CD4-positive, alpha-beta T cell treated with Interleukin-15 for 4 hours (primary cell): ENCODE measurements around the gene EFNA3.
A peak's percentile ranks its signal among the peaks of the same experiment; 100 is the strongest.

Source experiments
- DNase-seq: peaks from one replicate; pipeline ENCODE4 v3.0.0-alpha.2; 2020; ENCODE audit warnings: low spot score

Gene EFNA3

DNA sequence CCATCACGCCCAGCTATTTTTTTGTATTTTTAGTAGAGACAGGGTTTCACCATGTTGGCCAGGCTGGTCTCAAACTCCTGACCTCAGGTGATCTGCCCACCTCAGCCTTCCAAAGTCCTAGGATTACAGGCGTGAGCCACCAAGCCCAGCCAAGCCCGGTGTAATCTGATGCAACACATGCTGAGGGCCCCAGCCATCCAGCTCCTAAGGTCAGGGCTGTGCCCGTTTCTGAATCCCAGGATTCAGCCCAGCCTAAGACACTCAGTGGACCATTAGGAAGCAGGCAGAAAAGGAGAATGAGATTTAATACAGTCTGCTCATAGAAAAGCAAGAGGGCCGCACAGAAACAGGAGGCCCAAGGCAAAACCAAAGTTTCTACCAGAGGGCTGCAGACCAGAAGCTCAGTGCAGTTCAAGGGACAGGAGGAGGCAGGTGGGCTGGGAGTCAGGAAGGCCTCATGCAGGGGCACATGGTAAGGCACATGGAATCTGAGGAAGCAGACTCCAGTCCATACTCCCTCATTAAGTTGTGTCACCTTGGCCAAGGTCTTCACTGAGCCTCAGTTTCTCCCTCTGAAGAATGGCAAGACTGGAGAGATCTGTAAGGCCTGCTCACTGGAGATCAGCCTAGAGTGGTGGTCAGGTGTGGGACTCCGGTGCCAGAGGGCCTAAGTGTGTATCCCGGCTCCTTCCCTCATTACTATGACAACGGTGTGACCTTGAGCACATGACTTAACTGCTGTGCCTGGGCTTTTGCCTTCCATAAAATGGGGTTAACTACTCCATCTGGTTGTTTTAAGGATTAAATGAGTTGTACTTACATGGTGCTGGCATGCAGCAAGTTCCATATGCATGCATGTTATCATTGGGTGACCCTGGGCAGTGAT is 29.9 kb upstream of the EFNA3 start:
- no peak for DNase-seq

DNA sequence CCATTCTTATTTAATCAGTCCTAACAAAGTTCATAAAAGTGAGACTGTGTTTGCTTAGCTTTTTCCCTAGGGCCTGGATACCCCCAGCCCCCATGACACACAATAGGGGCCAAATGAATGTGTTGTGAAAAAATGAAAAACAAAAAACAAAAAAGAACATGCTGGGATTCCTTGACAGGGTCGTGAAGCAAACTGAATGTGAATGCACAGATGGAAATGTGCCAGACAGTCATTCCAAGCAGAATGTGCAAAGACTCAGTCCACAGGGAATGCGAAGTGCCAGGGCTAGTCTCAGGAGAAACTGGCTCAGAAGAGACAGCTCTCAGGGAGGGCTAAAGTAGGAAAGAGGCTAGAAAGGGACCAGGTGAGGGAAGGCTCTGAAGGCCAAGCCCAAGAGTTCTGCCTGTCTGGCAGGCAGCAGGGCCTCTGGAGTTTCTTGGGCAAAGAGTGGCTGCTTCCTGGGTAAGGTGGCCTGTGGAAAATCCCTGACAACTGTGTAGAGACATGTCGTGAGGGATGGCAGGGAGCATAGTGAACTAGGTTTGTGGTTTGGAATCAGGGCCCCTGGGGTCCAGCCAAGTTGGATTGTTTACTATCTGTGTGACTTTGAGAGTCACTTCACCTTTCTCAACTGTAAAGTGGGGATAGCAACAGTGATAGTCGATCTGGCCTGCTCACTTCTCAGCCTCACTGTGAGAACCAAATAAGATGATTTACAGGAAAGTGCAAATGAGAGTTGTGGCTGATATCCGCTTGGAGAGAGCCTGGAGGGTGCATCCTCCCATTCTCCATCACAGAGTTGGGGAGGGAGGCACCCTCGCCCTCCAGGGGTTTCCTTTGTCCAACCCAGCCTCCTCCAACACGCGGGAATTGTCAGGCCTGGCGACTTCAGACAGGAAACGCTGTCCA is 28.7 kb upstream of the EFNA3 start:
- no peak for DNase-seq

DNA sequence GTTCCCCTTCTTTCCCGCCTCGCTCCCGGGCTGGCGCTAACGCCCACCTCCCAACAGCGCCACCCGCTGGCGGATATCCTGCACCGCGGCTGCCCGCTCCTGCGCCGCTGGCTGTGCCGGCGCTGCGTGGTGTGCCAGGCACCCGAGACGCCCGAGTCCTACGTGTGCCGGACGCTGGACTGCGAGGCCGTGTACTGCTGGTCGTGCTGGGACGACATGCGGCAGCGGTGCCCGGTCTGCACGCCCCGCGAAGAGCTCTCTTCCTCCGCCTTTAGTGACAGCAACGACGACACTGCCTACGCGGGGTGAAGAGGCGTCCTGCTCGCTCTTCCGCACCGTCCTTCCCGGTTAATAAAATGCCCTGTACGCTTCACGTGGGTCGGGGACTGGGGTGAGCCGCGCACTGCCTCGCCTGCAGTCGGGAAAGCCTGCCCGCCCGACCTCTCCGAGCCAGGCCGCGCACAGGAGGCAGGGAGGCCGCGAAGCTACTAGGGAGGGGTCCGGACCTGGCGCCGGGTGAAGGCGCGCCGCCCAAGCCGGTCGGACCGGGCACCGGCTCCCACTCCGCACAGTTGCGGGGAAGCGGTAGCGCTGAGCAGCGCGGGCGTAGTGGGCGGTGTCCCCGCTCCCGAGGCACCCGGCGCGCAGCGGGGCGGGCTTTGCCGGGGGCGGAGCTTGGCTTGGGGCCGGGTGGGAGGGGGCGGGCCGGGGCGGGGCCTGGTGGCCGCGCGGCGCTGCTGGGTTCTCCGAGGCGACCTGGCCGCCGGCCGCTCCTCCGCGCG is 27.9 kb upstream of the EFNA3 start, which contains the start of gene ADAM15:
TSS of gene ADAM15 (plus strand) at position 757 of the 782 bp plus-strand sequence. CDS start 71 bp downstream, outside the sequence.
- peak; percentile 79 for DNase-seq

DNA sequence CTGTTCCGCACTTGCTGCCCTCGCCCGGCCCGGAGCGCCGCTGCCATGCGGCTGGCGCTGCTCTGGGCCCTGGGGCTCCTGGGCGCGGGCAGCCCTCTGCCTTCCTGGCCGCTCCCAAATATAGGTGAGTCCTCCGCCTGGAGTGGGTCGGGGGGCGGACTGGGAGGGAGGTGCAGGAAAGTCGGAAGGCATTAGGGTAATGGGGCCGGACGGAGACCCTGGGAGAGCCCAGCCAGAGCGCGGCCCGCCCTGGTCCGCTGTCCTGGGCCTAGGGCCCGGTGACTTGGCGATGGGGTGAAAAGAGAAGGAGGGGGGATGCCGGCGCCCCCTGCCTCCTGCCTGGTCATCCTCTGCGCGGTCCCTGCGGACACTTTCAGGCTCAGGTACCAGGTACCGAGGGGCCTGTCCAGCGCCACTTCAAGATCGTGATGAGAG is 27.3 kb upstream of the EFNA3 start:
- no peak for DNase-seq

DNA sequence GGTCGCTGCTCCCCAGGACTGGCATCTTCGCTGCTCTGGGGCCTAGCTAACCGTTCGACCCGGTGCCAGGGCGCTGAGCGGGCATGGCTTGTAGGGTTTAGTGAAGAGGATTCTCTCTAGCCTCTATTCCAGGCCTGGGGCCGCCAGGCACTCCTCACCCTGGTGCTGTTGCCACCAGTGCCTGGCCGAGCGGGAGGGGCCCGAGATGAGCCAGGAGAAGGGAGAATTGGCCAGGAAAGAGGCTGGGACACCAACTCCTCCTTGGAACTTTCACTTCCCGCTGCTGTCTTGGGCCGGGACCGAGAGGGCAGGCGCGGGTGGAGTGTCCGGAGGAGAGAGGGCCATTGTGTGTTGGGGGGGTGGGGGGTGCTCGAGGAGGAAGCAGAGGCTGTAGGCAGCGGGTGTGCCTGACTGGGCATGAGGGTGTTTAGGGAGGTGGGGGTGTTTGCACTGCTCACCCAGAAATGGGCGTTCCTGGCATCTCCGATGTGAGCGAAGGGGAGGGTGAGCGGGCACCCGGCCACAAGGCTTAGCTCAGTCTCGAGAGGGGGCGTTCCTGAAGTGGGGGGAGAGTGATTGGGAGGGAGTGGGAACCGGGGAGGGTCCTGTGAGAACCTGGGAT is 26.7 kb upstream of the EFNA3 start:
- DNase-seq = peak; percentile 46

DNA sequence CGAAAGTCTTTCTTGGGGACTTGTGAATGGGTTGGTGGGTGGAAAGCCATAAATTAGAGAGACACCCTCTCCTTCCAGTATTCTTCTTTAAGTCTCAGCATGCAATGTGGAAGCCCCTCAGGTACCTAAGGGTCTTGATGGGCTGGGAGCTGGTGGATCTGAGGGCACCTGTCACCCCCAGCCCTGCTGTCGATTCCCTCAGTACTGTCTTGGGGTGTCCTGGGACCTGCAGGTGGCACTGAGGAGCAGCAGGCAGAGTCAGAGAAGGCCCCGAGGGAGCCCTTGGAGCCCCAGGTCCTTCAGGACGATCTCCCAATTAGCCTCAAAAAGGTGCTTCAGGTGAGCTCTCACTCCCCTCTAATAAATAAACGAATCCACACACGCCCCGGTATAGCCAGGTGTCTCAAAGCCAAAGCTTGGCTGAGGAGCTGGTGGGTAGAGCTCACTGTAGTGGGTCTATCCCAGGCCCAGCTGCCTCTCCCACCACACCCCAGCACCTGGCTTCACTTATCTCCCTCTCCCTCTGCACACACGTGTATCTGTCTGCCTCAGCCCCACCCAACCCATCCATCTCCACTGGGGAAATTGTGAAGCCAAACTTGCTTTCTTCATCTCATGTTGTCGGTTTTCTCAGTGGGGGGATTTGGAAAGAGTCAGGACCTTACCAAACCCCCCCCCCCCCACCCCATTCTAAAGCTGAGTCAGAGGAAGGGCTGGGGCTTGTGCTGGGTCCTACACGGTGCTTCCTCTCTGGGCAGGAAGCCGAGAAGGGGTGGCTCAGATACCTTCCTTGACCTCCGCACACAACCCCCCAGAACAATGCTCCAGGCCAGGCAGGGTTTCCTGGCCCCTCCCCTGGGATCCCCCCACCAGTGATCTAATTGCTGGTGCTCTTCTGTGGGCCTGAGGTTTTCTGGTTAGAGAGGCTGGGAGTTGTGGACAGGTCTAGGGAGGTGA is 25.9 kb upstream of the EFNA3 start:
- no peak for DNase-seq

DNA sequence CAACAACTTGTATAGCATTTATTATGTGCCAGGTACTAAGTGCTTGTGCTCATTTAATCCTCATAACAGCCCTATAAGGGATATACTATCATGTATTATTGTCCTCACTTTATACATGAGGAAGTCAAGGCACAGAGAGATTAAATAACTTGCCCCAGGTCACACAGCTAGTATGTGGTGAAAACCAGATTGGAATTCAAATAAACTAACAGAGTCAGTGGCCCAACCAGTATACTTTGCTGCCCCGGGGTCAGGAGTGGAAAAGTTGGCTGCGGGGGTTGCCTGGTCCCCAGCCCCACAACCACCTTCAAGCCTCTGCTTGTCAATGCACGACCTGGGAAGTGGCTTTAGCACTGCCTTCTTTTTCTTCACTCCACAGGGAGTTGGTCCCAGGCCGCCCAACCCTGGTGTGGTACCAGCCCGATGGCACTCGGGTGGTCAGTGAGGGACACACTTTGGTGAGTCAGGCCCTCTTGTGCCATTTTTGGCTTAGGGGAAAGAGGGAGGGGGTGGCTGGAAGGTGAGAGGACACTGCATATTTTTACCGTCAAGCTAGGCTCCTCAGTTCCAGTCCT is 25.0 kb upstream of the EFNA3 start:
- no peak for DNase-seq

DNA sequence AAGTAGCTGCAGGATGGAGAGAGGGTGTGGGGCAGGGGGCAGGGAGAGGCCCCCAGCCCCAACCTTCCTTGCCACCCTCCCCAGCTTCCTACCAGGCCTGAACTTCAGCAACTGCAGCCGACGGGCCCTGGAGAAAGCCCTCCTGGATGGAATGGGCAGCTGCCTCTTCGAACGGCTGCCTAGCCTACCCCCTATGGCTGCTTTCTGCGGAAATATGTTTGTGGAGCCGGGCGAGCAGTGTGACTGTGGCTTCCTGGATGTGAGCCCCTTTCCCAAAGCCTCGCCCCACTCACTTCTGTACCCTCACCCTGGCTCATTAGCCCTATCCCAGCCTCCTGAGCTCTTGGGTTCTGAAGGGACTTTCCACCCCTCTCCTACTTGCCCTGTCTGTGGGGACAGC is 21.5 kb upstream of the EFNA3 start:
- DNase-seq = no peak

DNA sequence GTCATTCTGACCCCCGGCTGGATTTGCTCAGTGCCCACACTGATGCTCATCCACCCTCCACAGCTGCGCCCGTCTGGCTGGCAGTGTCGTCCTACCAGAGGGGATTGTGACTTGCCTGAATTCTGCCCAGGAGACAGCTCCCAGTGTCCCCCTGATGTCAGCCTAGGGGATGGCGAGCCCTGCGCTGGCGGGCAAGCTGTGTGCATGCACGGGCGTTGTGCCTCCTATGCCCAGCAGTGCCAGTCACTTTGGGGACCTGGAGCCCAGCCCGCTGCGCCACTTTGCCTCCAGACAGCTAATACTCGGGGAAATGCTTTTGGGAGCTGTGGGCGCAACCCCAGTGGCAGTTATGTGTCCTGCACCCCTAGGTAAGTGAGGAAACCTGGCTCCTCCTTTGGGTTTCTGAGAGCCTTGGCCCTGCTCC is 20.8 kb upstream of the EFNA3 start:
- DNase-seq = no peak

DNA sequence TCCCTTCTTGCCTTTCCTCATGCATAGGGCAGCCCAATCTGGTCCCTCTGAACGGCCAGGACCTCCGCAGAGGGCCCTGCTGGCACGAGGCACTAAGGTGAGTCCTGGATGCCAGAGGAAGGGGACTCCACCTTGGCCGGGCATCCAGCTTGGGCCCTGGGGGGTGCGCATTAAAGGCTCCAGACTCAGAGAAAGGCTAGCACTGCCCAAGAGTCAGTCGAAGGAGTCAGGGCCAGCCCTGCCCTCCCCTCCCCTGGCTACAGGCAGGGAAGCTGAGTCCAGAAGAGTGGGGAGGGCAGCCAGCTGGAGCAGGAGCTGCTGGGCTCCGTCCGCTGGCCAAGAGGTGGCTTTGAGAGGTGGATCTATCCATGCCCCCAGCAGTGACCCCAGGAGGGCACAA is 17.9 kb upstream of the EFNA3 start:
- DNase-seq = no peak

DNA sequence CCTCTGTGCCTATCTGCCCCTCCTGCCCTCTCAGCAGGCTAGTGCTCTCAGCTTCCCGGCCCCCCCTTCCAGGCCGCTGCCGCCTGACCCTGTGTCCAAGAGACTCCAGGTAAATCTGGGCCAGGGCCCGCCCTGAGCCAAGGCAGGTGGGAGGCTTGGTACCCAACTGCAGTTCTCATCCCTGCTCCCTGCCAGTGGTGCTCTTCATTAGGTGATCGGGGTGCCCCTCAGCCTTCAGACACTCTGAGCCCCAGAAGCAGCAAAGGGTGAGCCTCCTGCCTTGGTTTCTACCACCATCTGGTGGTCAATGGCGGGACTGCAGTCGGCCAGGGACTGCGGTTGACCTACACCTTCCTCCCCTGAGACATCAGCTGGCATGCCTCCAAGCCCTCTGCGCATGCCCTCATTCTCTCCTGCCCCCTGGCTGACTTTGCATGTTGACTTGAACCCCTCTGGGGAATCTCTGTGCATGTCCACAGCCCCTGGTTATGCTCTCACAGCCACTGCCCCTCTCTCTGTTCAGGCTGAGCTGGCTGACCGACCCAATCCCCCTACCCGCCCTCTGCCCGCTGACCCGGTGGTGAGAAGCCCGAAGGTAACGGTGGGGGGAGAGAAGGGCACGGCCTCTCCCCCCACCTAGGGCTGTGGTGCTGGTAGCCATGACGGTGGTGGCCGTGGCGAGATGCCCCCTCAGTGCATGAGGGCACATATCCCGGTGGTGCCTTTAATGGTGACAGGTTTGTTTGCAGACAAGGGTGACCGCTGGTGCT is 17.1 kb upstream of the EFNA3 start:
- peak; percentile 97 for DNase-seq

DNA sequence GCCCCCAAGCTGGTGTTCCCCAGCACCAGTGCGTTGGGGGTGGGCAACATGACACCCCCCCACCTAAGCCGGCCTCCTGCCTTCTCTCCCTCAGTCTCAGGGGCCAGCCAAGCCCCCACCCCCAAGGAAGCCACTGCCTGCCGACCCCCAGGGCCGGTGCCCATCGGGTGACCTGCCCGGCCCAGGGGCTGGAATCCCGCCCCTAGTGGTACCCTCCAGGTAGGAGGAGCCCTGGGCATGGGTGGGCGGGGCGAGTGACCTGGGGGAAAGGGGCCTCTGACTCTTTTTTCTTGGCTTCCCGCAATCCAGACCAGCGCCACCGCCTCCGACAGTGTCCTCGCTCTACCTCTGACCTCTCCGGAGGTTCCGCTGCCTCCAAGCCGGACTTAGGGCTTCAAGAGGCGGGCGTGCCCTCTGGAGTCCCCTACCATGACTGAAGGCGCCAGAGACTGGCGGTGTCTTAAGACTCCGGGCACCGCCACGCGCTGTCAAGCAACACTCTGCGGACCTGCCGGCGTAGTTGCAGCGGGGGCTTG is 16.4 kb upstream of the EFNA3 start:
- DNase-seq = no peak

DNA sequence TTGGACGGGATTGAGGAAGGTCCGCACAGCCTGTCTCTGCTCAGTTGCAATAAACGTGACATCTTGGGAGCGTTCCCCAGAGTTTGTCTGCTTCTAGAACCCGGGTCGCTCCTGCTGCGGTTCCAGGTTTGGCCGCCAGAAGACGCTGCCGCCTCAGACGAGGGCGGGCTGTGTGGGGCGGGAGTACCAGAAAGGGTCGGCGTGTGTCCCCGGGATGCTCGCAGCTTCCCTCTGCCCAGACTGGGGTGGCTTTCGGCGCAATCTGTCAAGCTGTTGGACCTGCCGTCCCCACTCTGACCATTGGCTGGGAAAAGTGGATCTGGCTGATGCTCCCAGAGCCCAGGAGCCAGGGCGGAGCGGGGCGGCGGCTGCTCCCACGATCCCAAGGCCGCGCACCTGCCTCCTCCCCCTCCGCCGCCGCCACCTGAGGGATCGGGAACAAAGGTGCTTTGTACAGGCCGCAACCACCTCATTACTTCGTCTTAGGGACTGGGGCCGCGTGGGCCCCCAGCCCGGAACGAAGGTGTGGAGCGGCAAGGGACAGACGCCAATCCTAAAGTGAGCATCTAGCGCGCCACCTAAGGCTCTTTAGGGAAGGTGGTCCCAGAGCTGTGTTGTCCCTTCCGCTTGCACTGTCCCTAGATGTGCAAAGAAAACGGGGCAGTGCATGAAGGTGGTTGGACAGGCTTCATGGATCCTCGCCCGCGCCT is 15.8 kb upstream of the EFNA3 start:
- peak; percentile 73 for DNase-seq

DNA sequence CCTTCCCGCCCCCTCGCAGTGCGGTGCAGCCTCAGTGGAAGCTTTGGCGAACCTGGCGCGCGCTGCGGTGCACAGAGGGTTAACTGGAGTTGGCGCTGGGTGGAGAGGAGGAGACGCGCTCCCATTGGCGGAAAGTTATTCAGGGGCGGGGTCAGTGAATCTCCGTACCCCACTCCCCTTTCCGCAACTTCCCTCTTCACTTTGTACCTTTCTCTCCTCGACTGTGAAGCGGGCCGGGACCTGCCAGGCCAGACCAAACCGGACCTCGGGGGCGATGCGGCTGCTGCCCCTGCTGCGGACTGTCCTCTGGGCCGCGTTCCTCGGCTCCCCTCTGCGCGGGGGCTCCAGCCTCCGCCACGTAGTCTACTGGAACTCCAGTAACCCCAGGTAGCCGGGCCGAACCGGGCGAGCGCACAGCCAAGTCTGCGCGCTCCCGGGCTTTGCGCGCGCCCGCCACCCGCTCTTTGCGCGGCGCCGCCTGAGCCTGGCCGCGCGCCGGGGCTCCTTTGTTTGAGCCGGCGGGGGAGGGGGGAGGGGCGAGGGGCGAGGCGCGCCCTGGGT is 15.0 kb upstream of the EFNA3 start, which contains the start of gene EFNA4:
TSS of gene EFNA4 (plus strand) at position 191 of the 561 bp plus-strand sequence. CDS start at position 275, 84 bp downstream.
- DNase-seq = peak; percentile 82

DNA sequence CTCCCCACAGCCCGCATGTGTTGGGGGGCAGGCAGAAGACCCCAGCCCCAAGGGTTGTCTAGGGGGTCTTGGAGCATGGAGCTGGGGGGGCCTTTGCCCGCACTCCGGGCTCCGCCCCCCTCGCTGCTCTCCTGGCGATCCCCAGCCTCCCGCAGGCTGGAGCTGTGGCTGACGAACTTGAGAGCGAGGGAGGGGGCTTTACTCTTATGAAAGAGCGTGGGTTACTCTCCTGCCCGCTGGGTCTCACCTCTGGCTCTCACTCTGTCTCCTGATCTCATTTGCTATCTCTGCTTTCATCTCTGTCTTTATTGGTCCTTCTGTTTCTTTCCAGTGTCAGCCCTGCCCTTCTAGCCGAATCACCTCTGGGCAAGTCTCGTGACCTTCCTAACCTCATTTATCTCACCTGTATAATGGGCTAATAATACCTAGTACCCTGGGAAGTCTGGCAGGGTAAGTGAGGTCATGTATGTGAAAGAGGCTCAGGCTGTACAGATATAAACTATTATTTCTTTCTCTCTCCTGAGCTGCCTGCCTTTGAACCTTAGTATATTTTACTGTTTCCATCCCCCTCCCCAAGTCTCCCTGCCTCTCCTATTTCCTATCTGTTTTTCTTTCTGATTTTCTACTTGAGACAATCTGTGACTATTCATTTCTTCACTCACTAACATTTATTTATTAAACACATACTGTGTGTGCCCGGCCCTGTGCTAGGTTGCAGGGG is 14.4 kb upstream of the EFNA3 start:
- DNase-seq = no peak

DNA sequence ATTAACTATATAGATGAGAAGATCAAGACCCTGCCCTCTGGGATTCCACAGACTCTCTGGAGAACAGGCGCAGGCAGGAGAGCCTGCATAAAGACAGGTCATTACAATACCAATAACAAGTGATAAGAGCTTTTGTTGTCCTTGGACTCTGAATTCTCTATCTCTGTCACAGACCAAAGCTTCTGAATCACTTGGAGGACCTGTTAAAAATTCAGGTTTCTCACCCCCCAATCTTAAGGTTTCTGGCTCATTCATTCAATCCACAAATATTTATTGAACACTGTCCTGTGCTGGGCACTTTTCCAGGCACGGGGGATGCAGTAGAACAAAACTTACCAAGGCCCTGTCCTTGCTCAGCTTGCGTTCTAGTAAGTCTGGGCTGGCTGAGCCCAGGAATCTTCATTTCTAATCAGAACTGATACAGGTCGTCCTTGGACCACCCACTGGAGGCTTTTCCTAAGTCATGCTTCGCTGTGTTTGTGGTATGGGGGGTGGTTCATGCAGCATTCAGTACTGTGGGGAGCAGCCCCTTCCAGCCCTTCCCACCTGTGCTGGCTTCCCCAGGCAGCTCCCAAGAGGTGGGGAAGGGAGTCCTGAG is 13.7 kb upstream of the EFNA3 start:
- no peak for DNase-seq

DNA sequence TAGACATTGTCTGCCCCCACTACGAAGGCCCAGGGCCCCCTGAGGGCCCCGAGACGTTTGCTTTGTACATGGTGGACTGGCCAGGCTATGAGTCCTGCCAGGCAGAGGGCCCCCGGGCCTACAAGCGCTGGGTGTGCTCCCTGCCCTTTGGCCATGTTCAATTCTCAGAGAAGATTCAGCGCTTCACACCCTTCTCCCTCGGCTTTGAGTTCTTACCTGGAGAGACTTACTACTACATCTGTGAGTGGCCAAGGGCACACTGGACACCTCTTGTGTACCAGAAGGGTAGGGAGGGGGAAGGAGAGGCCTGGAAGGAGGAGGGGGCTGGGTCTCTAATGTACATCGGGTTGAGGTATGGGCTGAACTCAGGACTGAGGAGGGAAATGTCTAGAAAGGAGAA is 11.9 kb upstream of the EFNA3 start:
- DNase-seq = no peak
